ENCODE measurements around the gene OPA3.
A peak's percentile ranks its signal among the peaks of the same experiment; 100 is the strongest.

The OPA3 gene

GRCh38 chr19:45478454-45479238 lies 106.0 kb downstream of the OPA3 start:
- DNase-seq (ENCODE audit: low read depth in 3 of 3): peak; percentile 79 to 92 (median 91)

GRCh38 chr19:45477713-45478453 lies 106.7 kb downstream of the OPA3 start:
- DNase-seq (ENCODE audit: low read depth in 3 of 3): no peak

Measured in stimulated activated CD4-positive, alpha-beta T cell treated with anti-CD3 and anti-CD28 coated beads, TNF-alpha, amount 100 ng/mL, for 24 hours (primary cell).